GM10266 (cell line): ENCODE data around the gene MOV10L1.
"Not testable (repeated sequence)": the region's sequence is repeated elsewhere in the genome, so short reads cannot be mapped to it uniquely, and the experiment has no call there.

Experiments
- DNase-seq: peaks from one replicate; pipeline ENCODE4 v3.0.0; 2012; ENCODE audit errors: extremely low spot score
- TF ChIP-seq, protein P1 (sequence below): IDR thresholded peaks from 2 replicates; pipeline ENCODE4 v1.5.1; 2012; ENCODE audit warnings: mild to moderate bottlenecking, low read depth; ENCODE audit not compliant: control insufficient read depth, insufficient read depth; ENCODE audit errors: missing control alignments

Gene MOV10L1

DNA sequence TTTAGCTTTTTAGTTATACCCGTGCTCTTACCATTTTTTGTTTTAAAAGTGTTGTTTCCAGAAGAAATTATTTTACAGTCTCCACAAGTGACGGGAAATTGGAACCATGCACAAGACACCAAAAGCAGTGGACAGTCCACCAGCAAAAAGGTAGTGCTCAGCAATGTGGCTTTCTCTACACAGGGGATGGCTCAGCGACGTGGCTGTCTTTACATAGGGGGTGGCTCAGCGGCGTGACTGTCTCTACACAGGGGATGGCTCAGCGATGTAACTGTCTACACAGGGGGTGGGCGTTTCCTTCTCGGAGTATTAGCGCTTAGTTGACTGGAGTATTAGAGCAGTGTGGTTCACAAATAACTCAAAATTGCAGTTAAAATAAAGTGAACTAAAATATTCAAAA lies 44.7 kb downstream of the MOV10L1 start:
- TF ChIP-seq, protein P1, sequence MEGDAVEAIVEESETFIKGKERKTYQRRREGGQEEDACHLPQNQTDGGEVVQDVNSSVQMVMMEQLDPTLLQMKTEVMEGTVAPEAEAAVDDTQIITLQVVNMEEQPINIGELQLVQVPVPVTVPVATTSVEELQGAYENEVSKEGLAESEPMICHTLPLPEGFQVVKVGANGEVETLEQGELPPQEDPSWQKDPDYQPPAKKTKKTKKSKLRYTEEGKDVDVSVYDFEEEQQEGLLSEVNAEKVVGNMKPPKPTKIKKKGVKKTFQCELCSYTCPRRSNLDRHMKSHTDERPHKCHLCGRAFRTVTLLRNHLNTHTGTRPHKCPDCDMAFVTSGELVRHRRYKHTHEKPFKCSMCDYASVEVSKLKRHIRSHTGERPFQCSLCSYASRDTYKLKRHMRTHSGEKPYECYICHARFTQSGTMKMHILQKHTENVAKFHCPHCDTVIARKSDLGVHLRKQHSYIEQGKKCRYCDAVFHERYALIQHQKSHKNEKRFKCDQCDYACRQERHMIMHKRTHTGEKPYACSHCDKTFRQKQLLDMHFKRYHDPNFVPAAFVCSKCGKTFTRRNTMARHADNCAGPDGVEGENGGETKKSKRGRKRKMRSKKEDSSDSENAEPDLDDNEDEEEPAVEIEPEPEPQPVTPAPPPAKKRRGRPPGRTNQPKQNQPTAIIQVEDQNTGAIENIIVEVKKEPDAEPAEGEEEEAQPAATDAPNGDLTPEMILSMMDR = no peak
- DNase-seq = no peak

DNA sequence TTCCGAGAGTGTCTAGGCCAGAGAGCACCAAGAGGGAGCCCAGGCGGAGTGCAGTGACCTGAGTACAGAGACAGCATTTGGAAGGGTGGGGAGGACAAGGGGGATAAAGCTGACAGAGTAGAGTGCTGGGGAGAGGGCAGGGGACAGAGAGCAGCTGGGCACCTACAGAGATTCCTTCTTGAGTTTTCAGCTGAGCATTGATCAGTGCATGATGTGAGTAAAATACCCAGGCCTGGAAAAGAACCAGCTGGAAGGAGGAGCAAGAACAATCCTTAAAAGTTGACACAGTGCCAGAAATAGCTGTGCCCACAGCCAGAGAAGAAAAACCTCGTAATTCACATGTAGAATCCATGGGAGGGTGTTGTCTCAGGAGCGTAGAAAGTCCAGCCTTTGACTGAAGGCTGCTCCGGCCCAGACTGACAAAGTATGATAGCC lies 46.8 kb downstream of the MOV10L1 start:
- TF ChIP-seq, protein P1 = no peak
- no peak for DNase-seq

DNA sequence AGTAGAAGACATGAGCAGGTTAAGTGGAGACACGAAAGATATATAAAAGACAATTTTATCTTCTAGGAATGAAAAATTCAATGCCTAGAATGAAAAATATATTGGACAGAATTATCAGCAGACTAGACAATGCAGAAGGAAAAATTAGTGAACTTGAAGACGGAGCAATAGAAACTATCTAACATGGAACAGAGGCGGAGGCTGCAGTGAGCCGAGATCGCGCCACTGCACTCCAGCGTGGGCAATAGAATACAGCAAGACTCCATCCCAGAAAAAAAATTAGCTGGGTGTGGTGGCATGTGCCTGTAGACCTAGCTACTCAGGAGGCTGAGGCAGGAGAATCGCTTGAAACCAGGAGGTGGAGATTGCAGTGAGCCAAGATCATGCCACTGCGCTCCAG lies 47.5 kb downstream of the MOV10L1 start:
- not testable (repeated sequence) for DNase-seq

DNA sequence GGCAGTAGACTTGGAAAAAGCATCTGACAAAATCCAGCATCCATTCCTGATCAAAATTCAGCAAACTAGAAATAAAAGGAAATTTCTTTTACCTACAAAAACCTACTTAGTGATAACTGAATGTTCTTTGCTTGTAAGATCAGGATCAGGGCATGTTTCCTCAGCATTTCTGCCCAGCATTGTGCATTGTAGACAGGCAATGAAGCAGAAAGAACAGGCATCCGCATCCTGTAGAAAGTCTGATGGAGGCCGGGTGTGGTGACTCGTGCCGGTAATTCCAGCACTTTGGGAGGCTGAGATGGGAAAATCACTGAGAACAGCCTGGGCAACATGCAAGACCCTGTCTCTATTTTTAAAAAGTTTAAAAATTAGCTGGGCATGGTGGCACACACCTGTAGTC lies 48.2 kb downstream of the MOV10L1 start:
- TF ChIP-seq, protein P1 = no peak
- DNase-seq = no peak

DNA sequence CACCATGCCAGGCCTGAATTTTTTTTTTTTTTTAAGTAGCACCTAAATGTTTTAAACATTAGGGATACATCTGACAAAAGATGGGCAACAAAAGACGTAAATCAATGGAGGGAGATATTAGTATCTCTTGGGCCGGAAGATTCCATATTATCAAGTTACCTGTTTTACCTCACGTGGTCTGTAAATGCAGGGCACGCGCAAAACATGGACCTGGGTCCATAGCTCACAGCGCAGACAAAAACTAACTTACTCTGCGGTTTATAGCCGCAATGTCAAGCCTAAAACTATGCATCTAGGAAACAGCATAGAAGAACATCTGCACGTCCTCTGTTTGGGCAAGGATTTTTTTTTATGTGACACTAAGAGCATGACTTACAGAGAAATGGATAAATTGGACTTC lies 49.2 kb downstream of the MOV10L1 start:
- TF ChIP-seq, protein P1 = no peak

DNA sequence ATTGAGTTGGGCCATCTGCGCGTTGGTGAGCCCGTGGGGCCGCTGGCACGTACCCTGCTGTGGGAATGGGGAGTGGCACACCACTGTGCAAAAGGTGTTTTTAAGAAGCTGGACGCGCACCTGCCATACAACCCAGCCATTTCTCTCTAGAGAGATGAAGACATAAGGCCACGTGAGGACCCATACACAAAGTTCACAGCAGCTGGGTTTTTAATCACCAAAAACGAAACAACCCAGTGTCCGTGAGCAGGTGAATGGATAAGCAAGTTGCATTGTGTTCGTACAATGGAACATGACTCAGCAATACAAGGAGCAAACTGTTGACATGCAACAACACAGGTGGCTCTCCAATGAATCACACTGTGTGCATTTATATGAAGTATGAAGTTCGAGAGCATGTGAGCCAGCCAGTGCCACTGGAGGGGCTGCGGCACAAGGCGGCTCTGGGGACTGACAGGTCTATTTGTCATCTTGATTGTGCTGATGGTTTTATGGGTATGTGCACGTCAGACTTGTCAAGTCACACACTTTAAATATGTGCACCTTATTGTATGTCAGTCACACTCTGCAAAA lies 50.1 kb downstream of the MOV10L1 start:
- TF ChIP-seq, protein P1 = no peak
- DNase-seq = no peak

More for the DNA sequence above, 49.2 kb downstream of the MOV10L1 start:
- no peak for DNase-seq

DNA sequence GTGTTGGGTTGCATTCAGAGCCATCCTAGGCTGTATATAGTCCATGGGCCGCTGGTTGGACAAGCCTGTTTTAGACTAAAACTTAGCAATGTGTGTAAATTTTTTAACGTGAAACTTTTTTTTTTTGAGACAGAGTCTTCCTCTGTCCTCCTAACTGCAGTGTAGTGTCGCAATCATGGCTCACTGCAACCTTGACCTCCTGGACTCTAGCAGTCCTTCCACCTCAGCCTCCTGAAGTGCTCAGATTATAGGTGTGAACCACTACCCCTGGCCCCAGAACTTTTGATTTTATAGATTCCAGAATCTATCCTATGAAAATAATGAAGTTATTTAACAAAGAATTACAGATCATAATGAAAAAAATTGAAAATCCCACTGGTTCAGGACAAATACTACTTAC lies 50.8 kb downstream of the MOV10L1 start:
- TF ChIP-seq, protein P1 = no peak
- DNase-seq = no peak

DNA sequence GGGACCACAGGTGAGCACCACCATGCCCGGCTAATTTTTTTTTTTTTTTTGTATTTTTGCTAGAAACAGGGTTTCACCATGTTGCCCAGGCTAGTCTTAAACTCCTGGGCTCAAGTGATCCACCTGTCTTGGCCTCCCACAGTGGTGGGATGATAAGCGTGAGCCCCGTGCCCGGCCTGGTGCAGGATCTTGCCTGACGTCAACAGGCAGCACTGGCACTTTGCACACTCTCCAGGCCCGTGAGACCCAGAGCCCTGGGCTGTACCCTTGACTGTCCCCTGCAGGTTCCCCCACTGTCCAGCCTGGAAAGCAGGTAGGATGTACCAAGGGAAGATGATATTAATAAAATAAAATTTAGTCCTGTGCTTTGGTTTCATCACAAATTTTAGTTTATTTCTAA lies 51.7 kb downstream of the MOV10L1 start:
- no peak for DNase-seq
- TF ChIP-seq, protein P1 = no peak
